Right lung (tissue), 10 donors: Measurements from ENCODE around the gene MS4A10. TPM values are rescaled to one million over a fixed set of nuclear protein-coding genes. Genes with fewer than 3 reads are reported as not detected.
"Not testable (repeated sequence)": the region's sequence is repeated elsewhere in the genome, so short reads cannot be mapped to it uniquely, and the experiment has no call there.

Source experiments
- DNase-seq, 2 donors: peaks; one replicate each; pipeline ENCODE4 v3.0.0-alpha.2; 2013
- long read RNA-seq, 8 donors: transcript quantifications; one replicate each; lab custom pipeline, GENCODE V29; 2026
- polyA plus RNA-seq, 5 donors: library from polyadenylated mRNA; unstranded; fragments of 120-200 nt; gene quantifications; one replicate each; pipeline versions ENCODE4 v1.2.1 to v1.2.3, GENCODE V29; 2013; ENCODE audit warnings: inconsistent platforms in 1 of 5, low replicate concordance in 1 of 5; ENCODE audit not compliant: insufficient read length in 5 of 5, insufficient read depth in 1 of 5

The MS4A10 gene
- under 1 TPM in 3 of 5 donors, not detected in 2; 0.06 to 0.16 (median 0.07) TPM for polyA plus RNA-seq
- long read RNA-seq, donor 1 = 0 reads
- long read RNA-seq, donor 2 = 0 reads
- long read RNA-seq, donor 3 = 0 reads
- long read RNA-seq, donor 4 = 0 reads
- long read RNA-seq, donor 5 = 0 reads
- long read RNA-seq, donor 6 = 0 reads
- long read RNA-seq, donor 7 = 0 reads
- long read RNA-seq, donor 8 = 0 reads

DNA sequence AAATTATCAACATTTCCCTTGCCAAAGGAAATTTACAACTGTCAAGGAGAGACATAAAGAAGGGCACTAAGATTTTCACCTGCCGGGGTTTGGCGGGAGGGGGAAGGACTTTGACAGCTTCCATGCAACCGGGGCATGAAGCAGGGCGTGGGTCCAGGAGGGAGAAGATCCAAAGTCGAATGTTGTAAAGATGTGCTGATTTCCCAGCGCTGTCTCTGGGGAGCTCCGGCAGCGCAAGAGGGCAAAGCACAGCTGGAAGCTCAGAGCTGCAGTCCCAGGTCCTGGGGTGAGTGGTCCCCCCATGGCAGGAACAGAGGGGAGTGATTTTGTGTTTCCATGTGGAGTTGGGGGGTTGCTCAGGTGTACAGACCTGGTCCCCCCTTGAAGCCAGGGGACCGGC, at the start of gene MS4A10:
MS4A10 (plus strand) TSS at position 198 of the 400 bp plus-strand sequence. CDS start 5,003 bp downstream, outside the sequence.
- no peak for DNase-seq

GRCh38 chr11:60739114-60739513, 46.0 kb upstream of the MS4A10 start:
- DNase-seq = no peak

GRCh38 chr11:60740573-60740972, 44.6 kb upstream of the MS4A10 start:
- no peak for DNase-seq

DNA sequence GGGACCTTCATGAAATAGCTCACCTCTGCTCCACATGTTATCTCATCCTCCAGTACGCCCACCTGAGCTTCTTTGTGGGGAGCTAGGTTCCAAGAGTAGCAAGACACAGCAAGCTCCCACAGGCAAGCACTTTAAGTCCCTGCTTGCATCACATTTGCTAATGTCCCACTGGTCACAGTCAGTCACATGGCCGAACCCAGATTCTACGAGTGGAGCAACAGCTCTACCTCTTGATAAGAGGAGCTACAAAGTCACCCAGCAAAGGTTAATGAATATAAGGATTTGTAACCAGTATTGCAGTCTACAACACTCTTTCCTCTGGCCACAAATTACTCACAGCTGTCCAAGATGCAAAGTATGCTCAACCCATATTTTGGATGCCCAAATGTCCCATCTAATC, 43.7 kb upstream of the MS4A10 start:
- no peak for DNase-seq

DNA sequence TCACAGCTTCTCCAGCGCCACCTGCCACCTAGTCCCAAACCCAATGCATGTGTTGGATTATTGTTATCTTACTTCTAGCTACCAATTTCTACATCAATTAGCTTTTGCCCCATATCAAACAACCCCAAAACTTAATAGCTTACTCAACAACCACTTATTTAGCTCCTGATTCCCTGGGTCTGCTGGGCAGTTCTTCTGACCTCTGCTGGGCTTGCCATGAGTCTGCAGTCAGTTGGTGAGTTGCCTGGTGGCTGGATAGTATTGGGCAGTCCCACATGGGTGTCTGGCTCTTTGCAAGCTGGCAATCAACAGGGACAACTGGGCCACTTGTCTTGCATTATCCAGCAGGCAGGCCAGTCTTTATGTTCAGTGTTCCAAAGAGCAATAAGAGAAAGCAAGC, 42.1 kb upstream of the MS4A10 start:
- no peak for DNase-seq

- DNase-seq = no peak
These were observed 41.0 kb upstream of the MS4A10 start for GRCh38 chr11:60744114-60744513.

DNA sequence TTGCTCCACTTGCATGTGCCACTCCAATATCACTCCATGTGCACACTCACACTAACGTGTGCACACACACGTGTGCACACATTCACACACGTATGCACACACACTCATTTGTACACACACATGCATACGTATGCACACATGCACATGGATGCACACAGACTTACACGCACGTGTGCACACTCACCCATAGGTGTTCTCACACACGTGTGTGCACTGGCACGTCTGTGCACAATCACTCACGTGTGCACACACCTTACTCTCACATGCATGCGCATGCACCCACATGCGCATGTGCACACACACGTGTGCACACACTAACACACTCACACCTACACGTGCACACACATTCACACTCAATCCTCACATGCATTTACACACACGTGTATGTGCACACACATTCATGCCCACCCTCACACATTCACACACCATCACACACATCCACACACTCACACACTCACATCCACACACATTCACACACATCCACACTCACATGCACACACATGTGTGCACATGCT, 37.7 kb upstream of the MS4A10 start:
- DNase-seq = no peak

- no peak for DNase-seq
These were observed 36.9 kb upstream of the MS4A10 start for GRCh38 chr11:60748225-60748624.

DNA sequence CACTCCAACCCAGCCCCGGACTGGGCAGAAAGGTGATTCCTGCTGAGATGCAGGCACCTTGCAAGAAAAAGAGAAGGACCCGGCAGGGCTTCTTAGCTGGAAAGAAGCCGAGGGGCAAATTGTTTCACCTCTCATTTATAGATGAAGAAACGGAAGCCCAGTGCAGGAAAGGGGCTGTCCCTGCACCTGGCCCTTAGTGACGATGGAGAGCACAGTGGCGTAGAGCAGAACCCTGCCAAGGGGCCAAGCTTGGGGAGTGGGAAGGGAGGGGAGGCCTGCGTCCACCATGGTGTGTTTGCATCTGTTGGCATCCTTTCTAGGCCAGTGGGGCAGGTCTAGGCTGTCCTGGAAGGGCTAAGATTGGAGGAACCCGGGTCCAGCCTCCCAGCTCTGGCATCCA, 36.3 kb upstream of the MS4A10 start:
- no peak for DNase-seq

DNA sequence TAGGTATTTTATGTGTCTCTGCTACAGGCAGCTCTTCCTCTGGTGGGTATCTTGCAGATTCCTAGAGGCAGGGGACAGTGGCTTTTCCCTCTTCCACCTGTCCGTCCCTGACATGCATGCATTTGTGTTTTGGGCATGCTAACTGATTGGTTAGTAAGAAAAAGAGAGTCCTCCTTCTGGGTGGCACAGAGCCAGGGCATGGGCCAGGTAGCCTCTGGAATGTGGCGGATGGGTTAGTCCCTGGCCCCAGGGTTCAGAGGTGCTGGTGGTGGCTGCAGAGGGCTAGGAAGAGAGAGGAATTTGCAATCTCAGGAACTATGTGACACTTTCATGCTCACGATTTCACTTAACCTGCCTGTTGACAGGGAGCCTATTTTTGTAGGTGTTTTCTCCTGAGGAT, 34.2 kb upstream of the MS4A10 start:
- no peak for DNase-seq

- no peak for DNase-seq
These were observed 31.8 kb upstream of the MS4A10 start for GRCh38 chr11:60753309-60753708.

GRCh38 chr11:60754887-60755286, 30.2 kb upstream of the MS4A10 start:
- DNase-seq = no peak

DNA sequence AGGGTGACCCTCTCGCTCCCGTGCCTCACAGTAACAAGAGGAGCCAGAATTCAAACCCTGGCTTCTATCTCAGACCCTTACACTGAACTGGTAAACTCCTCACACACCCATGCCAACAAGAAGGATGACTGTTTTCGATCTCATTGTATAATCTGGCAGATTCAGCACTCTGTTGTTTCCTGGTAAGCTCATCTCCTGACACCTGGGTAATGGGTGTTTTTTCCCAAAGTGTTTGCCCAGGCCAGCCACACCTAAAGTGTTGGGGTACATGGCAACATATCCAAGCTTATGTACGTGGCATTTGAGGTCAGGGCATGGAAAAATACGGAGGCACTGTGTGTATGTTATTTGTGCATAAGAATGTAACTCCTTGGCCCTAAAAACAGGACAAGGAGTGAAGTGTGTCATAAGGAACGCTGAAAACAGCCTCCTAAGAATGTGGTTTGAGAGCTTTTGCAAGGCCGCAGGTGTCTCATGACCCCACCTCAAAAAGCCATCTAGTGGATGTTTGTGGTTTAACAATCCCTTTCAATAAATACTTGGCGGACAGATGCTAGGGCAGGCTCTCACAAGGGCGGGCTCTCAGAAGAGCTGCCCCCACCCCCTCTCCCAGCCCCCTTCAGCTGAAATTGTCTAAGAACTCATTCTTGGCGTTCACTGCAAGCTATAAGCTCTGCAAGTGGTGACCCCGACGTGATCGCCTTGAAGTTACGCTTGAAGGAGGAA, 28.7 kb upstream of the MS4A10 start, which contains the start of gene MS4A15:
MS4A15 (plus strand) TSS at position 561 of the 726 bp plus-strand sequence. CDS start 6,867 bp downstream, outside the sequence.
- DNase-seq = peak in 1 of 2 donors; percentile 12

GRCh38 chr11:60757231-60757800, 27.8 kb upstream of the MS4A10 start:
- DNase-seq = no peak

DNA sequence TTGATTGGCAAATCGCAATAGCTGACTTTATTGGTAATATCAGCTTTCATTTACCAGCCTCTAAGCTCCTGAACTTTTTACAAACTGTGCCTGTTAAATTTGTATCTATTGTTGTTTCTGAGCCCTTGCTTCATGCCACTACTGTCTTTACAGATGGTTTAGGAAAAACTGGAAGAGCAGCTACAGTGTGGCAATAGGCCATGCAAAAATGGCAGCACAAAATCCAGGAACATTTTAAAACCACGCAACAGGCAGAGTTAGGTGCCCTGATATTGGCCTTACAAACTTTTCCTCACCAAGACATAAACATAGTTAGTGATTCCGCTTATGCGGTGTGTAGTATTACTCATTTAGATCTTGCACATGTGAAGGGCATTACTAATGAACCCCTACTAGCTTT, 26.5 kb upstream of the MS4A10 start:
- DNase-seq = not testable (repeated sequence)

- not testable (repeated sequence) for DNase-seq
These were observed 25.5 kb upstream of the MS4A10 start for GRCh38 chr11:60759438-60760225.

DNA sequence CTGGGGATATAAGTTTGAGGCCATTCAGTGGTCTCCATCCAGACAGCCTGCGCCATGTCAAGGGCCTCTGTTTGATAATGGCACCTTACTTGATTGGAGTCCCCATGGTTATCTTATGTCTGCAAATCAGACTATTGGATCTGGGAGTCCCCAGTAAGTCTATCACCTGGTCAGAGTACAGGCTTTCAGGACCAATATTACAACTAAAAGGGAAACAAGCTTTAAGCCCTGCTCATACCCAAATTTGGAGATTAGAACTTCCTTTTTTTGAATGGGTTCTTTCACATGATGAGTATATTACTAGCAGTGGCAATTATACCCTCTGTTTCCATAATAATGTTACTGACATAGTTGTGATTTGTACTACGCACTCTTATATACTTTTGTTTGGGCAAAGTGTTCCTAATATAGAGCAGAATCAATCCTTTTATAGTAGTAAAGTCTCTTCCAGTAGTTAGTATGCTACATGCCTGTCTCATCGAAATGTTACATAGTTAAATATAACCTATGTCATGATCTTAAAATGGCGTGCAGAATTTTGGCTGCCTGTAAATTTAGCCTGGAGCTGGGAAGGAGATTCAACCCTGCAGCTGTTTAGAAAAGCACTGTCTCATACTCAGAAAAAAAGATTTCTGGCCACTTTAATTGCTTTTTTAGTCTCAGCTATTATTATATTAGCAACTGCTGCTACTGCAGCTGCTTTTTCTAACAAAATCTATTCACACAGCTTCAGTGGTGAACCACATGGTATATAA, 23.5 kb upstream of the MS4A10 start:
- DNase-seq = no peak

DNA sequence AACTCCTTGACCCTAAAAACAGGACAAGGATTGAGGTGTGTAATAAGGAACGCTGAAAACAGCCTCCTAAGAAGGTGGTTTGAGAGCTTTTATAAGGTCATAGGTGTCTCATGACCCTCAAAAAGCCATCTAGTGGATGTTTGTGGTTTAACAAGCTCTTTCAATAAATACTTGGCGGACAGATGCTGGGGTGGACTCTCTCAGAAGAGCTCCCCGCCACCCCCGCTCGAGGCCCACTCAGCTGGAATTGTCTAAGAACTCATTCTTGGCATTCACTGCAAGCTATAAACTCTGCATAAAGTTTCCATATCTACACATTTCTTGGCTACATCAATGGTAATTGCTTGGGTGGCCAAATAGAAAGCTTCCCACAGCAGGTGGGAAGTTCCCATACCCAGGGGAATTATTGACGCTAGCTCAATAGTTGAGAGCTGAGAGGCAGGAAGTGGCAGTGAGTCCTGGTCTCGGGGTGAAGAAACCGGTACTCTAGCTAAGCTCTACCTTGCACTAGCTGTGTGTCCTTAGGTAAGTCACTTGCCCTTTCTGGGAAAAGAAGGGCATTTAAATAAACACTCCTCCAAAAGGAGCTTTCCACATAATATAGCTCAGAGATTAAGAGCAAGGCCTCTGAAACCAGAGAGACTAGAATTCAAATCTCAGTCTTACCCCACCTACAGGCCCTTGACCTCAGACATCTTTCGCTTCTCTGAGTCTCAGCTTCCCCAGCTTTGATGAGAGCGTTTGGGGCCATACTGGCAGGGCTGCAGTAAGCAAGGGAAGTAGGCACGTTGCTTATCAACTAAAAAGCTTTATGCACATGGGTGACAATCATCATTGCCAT, 22.1 kb upstream of the MS4A10 start:
- DNase-seq = no peak

DNA sequence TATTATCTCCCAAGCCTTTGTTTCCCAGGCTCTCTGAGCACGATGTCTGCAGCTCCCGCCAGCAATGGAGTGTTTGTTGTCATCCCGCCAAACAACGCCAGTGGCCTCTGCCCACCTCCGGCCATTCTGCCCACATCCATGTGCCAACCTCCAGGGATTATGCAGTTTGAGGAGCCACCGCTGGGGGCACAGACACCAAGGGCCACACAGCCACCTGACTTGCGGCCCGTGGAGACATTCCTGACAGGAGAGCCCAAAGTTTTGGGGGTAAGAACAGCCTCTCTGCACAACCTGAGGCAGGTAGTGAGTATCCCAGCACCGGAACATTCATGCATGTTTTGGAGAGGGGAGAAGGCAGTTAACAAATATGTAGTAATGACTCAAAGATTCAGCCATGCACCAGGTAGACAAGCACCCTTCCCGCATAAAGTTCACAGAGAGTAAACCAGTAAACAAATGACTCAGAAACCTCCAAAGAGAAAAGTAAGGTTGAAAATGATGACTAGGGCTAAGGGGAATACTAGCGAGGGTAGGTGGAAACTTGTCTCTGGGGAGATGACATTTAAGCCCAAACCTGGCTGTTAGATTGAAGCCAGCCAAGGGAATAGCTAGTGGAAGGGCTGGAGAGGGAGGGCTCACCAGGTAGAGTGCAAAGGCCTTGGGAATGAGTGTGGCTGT, 21.3 kb upstream of the MS4A10 start:
- no peak for DNase-seq

- no peak for DNase-seq
These were observed 20.3 kb upstream of the MS4A10 start for GRCh38 chr11:60764879-60765278.
